SK-N-SH treated with all-trans-retinoic acid at 6 μM for 48 hours (cell line): ENCODE data around the gene APOA1.

Experiments
- ARNTL ChIP-seq: fragments of 450-650 bp; formaldehyde crosslinking; IDR thresholded peaks from 2 replicates; pipeline ENCODE4 v1.5.0; 2020; ENCODE audit warnings: low read depth, mild to moderate bottlenecking, moderate library complexity, borderline replicate concordance
- ZFP3 ChIP-seq: fragments of 250-450 bp; sonication (Bioruptor Pico); IDR thresholded peaks from 2 replicates; pipeline ENCODE4 v1.5.0; 2020; ENCODE audit warnings: mild to moderate bottlenecking, moderate library complexity
- ZFP30 ChIP-seq: fragments of 450-650 bp; formaldehyde crosslinking; IDR thresholded peaks from 2 replicates; pipeline ENCODE4 v1.5.0; 2022; ENCODE audit warnings: mild to moderate bottlenecking, moderate library complexity
- ZNF70 ChIP-seq: fragments of 450-650 bp; formaldehyde crosslinking; IDR thresholded peaks from 2 replicates; pipeline ENCODE4 v1.5.0; 2020; ENCODE audit warnings: mild to moderate bottlenecking, moderate library complexity
- ZNF8 ChIP-seq: fragments of 450-650 bp; formaldehyde crosslinking; IDR thresholded peaks from 2 replicates; pipeline ENCODE4 v1.5.0; 2020; ENCODE audit warnings: mild to moderate bottlenecking, moderate library complexity
- TF ChIP-seq, protein P1 (sequence below): fragments of 250-450 bp; sonication (Bioruptor Pico); IDR thresholded peaks from 2 replicates; pipeline ENCODE4 v1.8.0; 2020; ENCODE audit warnings: mild to moderate bottlenecking, moderate library complexity, borderline replicate concordance
- TF ChIP-seq, protein P2 (sequence below): fragments of 250-450 bp; sonication (Bioruptor Pico); IDR thresholded peaks from 2 replicates; pipeline ENCODE4 v1.5.0; 2020; ENCODE audit warnings: mild to moderate bottlenecking, moderate library complexity

GRCh38 chr11:116831790-116832349 is 5.6 kb downstream of the APOA1 start:
- TF ChIP-seq, protein P1, sequence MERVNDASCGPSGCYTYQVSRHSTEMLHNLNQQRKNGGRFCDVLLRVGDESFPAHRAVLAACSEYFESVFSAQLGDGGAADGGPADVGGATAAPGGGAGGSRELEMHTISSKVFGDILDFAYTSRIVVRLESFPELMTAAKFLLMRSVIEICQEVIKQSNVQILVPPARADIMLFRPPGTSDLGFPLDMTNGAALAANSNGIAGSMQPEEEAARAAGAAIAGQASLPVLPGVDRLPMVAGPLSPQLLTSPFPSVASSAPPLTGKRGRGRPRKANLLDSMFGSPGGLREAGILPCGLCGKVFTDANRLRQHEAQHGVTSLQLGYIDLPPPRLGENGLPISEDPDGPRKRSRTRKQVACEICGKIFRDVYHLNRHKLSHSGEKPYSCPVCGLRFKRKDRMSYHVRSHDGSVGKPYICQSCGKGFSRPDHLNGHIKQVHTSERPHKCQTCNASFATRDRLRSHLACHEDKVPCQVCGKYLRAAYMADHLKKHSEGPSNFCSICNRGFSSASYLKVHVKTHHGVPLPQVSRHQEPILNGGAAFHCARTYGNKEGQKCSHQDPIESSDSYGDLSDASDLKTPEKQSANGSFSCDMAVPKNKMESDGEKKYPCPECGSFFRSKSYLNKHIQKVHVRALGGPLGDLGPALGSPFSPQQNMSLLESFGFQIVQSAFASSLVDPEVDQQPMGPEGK = no peak
- no peak for TF ChIP-seq ZNF8
- TF ChIP-seq ARNTL (CRISPR knock-in tag) = no peak
- no peak for TF ChIP-seq ZFP3
- TF ChIP-seq ZFP30 = no peak
- TF ChIP-seq, protein P2, sequence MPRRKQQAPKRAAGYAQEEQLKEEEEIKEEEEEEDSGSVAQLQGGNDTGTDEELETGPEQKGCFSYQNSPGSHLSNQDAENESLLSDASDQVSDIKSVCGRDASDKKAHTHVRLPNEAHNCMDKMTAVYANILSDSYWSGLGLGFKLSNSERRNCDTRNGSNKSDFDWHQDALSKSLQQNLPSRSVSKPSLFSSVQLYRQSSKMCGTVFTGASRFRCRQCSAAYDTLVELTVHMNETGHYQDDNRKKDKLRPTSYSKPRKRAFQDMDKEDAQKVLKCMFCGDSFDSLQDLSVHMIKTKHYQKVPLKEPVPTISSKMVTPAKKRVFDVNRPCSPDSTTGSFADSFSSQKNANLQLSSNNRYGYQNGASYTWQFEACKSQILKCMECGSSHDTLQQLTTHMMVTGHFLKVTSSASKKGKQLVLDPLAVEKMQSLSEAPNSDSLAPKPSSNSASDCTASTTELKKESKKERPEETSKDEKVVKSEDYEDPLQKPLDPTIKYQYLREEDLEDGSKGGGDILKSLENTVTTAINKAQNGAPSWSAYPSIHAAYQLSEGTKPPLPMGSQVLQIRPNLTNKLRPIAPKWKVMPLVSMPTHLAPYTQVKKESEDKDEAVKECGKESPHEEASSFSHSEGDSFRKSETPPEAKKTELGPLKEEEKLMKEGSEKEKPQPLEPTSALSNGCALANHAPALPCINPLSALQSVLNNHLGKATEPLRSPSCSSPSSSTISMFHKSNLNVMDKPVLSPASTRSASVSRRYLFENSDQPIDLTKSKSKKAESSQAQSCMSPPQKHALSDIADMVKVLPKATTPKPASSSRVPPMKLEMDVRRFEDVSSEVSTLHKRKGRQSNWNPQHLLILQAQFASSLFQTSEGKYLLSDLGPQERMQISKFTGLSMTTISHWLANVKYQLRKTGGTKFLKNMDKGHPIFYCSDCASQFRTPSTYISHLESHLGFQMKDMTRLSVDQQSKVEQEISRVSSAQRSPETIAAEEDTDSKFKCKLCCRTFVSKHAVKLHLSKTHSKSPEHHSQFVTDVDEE (CRISPR knock-in tag) = no peak
- TF ChIP-seq ZNF70 (CRISPR knock-in tag) = no peak
